ENCODE measurements around the gene FAM219A.

The FAM219A gene

GRCh38 chr9:34399729-34400128, 58.6 kb downstream of the FAM219A start:
- DNase-seq, result no peak

GRCh38 chr9:34398875-34399274, 59.5 kb downstream of the FAM219A start:
- DNase-seq, result no peak

- DNase-seq, result no peak
Measured at GRCh38 chr9:34396276-34397214, 61.8 kb downstream of the FAM219A start.

- no peak for DNase-seq
Measured at GRCh38 chr9:34392511-34392910, 65.9 kb downstream of the FAM219A start.

- DNase-seq, result no peak
Measured at GRCh38 chr9:34387239-34387638, 71.1 kb downstream of the FAM219A start.

- DNase-seq, result no peak
Measured at GRCh38 chr9:34386656-34387055, 71.7 kb downstream of the FAM219A start.

- DNase-seq, result no peak
Measured at GRCh38 chr9:34385561-34386230, 72.7 kb downstream of the FAM219A start.

GRCh38 chr9:34384368-34385165, 73.8 kb downstream of the FAM219A start:
- no peak for DNase-seq

- DNase-seq, result no peak
Measured at GRCh38 chr9:34383904-34384303, 74.5 kb downstream of the FAM219A start.

- DNase-seq, result no peak
Measured at GRCh38 chr9:34382879-34383278, 75.5 kb downstream of the FAM219A start.

GRCh38 chr9:34382054-34382453, 76.3 kb downstream of the FAM219A start:
- no peak for DNase-seq

GRCh38 chr9:34381323-34381722, 77.0 kb downstream of the FAM219A start:
- DNase-seq, result no peak

- DNase-seq, result peak; percentile 57
Measured at GRCh38 chr9:34380511-34381315, 77.7 kb downstream of the FAM219A start.

GRCh38 chr9:34380034-34380510, 78.3 kb downstream of the FAM219A start:
- DNase-seq, result no peak

GRCh38 chr9:34379334-34380033, 78.9 kb downstream of the FAM219A start:
- DNase-seq, result peak; percentile 87

- DNase-seq, result no peak
Measured at GRCh38 chr9:34378376-34379060, 79.9 kb downstream of the FAM219A start.

GRCh38 chr9:34377404-34377746, 81.0 kb downstream of the FAM219A start:
- DNase-seq, result no peak

GRCh38 chr9:34376596-34377403, 81.6 kb downstream of the FAM219A start, which contains the start of gene MYORG:
Gene MYORG (minus strand): TSS chr9:34376898. CDS start chr9:34372943, 3,955 bp downstream.
- peak; percentile 94 for DNase-seq

- DNase-seq, result peak; percentile 7
Measured at GRCh38 chr9:34375901-34376595, 82.3 kb downstream of the FAM219A start.
